GM06990 (cell line): ENCODE data around the gene THBS2.

Experiments used
- DNase-seq: peaks from one replicate; pipeline ENCODE4 v3.0.0-alpha.2; 2011; ENCODE audit not compliant: insufficient read length; ENCODE audit errors: extremely low read depth
- H3K27me3 ChIP-seq: replicated peaks from 2 replicates; pipeline ENCODE4 v1.6.0; 2011; ENCODE audit warnings: low read length; ENCODE audit not compliant: control insufficient read depth, insufficient read depth
- H3K36me3 ChIP-seq: 2 replicates; pipeline ENCODE4 v1.5.1; 2011; ENCODE audit warnings: low read length; ENCODE audit not compliant: control insufficient read depth, insufficient read depth
- H3K4me3 ChIP-seq: replicated peaks from 2 replicates; pipeline ENCODE4 v1.5.1; 2011; ENCODE audit warnings: low read depth, mild to moderate bottlenecking, control low read depth, low read length
- TF ChIP-seq, protein P1 (sequence below): IDR thresholded peaks from 2 replicates; pipeline ENCODE4 v1.5.1; 2011; ENCODE audit warnings: low read length, control low read depth, mild to moderate bottlenecking, inconsistent platforms; ENCODE audit not compliant: insufficient read depth, poor library complexity, severe bottlenecking

The THBS2 gene

DNA sequence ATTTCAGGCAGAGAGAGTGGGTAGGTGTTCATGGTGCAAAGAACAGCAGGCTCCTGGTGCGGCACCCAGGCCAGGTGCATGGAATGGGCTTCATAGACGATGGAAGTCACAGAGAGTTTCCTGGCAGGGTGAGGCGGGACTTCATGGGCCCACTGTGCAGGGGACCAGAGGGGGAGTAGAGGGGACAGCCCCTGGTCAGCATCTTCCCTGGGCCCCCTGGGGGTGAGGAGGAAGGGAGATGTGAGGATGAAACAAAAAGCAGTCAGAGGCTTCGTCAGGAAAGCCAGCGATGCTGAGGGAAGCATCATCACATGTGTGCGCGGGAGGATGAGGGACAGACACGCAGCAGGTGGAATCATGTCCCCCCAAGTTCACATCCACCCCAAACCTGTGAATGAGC, 2.4 kb upstream of the THBS2 start:
- no peaks in the 10 kb centered on the region for H3K36me3 ChIP-seq
- DNase-seq, result no peak
- TF ChIP-seq, protein P1, sequence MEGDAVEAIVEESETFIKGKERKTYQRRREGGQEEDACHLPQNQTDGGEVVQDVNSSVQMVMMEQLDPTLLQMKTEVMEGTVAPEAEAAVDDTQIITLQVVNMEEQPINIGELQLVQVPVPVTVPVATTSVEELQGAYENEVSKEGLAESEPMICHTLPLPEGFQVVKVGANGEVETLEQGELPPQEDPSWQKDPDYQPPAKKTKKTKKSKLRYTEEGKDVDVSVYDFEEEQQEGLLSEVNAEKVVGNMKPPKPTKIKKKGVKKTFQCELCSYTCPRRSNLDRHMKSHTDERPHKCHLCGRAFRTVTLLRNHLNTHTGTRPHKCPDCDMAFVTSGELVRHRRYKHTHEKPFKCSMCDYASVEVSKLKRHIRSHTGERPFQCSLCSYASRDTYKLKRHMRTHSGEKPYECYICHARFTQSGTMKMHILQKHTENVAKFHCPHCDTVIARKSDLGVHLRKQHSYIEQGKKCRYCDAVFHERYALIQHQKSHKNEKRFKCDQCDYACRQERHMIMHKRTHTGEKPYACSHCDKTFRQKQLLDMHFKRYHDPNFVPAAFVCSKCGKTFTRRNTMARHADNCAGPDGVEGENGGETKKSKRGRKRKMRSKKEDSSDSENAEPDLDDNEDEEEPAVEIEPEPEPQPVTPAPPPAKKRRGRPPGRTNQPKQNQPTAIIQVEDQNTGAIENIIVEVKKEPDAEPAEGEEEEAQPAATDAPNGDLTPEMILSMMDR, result no peak
- no peaks in the 10 kb centered on the region for H3K27me3 ChIP-seq
- H3K4me3 ChIP-seq, result no peak overlapping the region

DNA sequence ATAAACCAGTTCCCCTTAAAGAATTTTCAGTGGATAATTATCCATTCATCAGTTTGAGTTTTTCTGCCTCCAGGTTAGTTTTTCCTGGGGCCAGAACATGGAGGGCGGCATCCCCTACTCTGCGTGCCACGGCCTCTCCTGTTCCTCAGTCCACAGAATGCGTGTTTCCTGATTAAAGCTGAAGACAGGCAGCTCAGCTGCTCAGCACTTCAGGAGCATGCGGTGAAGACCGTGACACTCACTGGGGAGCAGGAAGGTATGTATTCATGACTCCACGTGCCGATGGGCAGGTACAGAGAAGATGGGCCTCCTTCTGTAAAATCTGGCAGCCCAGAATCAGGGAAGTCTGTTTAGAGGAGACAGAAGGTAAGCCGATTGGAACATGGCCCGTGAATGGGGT, 2.0 kb upstream of the THBS2 start:
- DNase-seq, result no peak
- H3K27me3 ChIP-seq, result no peaks in the 10 kb centered on the region
- H3K4me3 ChIP-seq, result no peak overlapping the region
- H3K36me3 ChIP-seq, result no peaks in the 10 kb centered on the region
- TF ChIP-seq, protein P1, result no peak

DNA sequence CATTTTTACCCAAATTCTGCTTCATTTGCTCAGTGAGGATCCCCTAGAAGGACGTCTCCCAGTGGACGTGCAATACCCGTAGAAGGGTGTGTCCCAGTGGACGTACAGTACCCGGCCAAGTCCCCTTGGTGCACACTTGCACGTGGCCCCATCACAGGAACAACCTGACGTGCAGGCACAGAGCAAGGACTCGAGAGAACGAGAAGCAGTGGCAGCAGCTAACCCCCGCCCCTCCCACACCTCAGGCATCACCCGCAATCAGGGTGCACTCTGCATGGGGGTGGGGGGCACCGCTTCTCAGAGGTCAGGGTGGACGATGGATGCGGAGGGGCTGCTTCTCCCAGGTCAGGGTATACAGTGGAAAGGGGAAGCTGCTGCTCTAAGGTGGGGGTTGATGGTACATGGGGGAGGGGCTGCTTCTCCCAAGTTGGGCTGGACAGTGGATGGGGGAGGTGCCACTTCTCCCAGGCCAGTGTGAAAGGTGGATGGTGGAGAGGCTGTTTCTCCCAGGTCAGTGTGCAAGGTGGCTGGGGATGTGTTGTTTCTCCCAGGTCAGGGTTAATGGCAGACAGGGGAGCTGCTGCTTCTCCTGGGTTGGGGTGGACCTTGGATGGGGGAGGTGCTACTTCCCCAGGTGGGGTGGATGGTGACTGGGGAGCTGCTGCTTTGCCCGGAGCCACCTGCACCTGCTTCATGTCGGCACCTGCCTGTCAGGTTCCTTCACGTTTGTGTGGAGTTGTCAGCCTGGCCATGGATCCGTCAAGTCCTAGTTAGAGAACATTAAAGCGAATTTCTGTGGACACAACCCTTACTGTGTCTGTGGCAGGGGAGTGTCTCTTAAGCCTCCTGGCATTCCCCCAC, 1.0 kb upstream of the THBS2 start:
- no peak for DNase-seq
- TF ChIP-seq, protein P1, result no peak
- H3K4me3 ChIP-seq, result no peak overlapping the region
- H3K36me3 ChIP-seq, result no peaks in the 10 kb centered on the region
- no peaks in the 10 kb centered on the region for H3K27me3 ChIP-seq

DNA sequence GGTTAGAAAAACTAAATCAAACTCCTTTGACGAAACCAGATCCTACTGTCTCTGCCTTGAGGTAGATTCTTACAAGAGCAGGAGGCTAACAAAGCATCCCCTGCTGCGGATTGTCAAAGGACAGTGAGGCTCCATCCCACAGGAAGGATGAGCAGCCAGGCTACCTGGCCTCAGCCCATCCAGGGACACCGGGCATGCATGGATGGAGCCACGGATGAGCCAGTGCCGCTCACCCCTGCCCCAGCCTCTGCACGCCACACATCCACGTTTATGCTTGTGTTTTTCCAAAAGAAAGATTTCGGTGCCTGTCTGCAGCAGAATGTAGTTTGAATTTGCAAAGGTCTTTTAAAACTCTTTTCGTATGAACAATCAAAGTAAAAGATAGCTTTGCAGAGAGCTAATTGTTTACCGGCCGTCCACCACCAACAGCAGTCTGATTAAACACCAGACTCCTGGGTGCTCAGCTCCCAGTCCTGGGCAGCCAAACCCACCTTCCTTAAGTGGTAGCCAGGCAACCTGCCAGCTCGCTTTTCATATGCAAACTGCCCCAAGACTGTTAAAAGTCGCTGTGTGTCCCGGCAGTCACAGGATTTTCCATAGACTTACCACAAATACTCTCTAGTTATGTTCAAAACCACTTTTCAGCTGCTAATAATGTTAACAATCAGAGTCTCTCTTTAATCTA, 999 bp downstream of the THBS2 start:
- no peaks in the 10 kb centered on the region for H3K36me3 ChIP-seq
- TF ChIP-seq, protein P1, result no peak
- H3K27me3 ChIP-seq, result no peaks in the 10 kb centered on the region
- no peak overlapping the region for H3K4me3 ChIP-seq
- DNase-seq, result no peak

DNA sequence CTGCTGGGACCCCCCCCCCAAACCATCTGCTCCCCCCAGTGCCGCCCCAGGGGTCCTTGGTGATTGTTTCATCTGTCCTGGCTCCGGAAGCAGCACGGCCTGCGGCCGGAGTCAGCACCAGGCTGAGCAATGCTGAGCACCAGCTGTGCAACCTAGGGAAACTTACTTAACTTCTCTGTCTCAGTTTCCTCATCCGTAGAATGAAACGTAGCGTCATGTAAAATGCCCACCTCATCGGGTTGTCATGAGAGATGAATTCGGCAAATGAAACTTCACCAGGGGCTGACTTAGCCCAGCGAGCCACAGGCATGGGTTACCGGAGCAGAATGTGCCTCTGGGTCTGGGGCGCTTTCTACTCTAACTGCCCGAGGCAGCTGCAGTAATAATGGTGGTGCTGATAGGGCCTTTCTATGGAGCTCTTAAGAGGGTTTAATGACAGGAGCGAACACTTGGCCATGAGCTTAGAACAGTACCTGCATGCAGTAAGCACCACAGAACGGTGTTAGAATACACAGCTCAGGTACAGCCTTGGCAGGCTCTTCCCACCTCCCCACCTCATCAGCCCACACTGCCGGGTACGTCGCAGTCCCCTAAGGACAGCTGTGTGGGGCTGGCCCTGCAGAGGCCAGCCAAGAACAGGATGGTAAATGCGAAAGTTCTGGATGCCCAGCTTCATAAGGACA, 1.7 kb downstream of the THBS2 start:
- no peak for DNase-seq
- Histone ChIP-seq H3K4me3 (no peak overlapping the region), H3K36me3 (no peaks in the 10 kb centered on the region), H3K27me3 (no peaks in the 10 kb centered on the region)
- TF ChIP-seq, protein P1, result no peak
